GM13976 (cell line): ENCODE results near the gene THAP4.

Experiments used
- DNase-seq: peaks from one replicate; pipeline ENCODE4 v3.0.0; 2012; ENCODE audit warnings: low spot score
- in situ Hi-C: fragments of 300-500 bp; cut with MboI; formaldehyde crosslinking; loops from one replicate; pipeline ENCODE4 v1.12.0; 2022; ENCODE audit warnings: low sequenced_read_pairs, mixed read lengths, inconsistent platforms; ENCODE audit not compliant: unreplicated experiment
- TF ChIP-seq, protein P1 (sequence below): IDR thresholded peaks from 2 replicates; pipeline ENCODE4 v1.5.1; 2012; ENCODE audit warnings: borderline replicate concordance, mild to moderate bottlenecking; ENCODE audit not compliant: insufficient read depth; ENCODE audit errors: extremely low read depth, missing control alignments, control extremely low read depth

The THAP4 gene

DNA sequence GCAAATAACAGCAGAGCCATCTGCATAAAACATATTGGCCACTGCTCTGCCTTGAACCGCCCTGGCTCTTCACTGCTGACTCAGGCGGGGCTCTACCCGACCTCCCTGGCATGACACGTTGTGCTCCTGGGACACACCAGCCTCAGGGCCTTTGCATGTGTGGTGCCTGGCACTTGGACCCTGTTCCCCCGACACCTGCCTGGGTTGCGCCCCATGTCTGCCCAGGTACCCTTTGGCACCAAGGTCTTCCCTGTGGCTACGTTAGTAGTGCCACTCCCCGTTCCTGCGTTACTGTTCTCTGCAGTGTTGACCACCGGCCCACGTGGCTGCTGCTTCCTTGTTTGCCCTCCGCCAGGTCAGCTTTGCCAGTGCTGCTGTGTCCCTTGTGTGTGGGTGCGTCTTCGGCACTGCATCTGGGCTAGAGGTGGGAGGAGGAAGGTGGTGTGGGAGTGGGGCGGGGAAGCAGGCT is 20.9 kb upstream of the THAP4 start:
- TF ChIP-seq, protein P1, sequence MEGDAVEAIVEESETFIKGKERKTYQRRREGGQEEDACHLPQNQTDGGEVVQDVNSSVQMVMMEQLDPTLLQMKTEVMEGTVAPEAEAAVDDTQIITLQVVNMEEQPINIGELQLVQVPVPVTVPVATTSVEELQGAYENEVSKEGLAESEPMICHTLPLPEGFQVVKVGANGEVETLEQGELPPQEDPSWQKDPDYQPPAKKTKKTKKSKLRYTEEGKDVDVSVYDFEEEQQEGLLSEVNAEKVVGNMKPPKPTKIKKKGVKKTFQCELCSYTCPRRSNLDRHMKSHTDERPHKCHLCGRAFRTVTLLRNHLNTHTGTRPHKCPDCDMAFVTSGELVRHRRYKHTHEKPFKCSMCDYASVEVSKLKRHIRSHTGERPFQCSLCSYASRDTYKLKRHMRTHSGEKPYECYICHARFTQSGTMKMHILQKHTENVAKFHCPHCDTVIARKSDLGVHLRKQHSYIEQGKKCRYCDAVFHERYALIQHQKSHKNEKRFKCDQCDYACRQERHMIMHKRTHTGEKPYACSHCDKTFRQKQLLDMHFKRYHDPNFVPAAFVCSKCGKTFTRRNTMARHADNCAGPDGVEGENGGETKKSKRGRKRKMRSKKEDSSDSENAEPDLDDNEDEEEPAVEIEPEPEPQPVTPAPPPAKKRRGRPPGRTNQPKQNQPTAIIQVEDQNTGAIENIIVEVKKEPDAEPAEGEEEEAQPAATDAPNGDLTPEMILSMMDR, result no peak
- no peak for DNase-seq
- in situ Hi-C loops, result no loop called here

DNA sequence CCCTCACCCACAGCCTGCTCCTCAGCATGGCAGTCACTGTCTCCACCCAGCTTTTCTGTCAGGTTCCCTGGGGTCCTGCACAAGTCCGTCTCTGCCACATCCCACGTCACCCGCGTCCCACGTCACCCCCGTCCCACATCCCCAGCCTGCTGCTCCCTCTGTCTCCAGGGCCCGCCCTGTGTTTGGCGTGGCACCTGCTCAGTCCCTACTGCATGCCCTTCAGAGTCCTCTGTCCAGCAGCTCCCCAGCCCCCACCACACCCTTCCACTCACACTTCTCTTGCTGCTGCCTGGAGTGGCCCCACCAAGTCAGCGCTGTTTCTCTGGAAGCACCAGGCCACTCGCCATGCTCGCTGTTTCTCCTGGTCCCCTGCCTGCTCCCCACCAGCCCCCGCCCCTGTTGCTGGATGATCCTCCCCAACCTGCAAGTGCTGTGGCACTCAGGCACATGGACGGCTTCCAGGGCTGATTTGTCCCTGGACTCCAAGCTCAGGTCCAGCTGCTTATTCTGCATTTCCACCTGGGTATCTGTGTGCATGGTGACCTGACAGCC is 19.3 kb upstream of the THAP4 start:
- in situ Hi-C loops, result no loop called here
- TF ChIP-seq, protein P1, result no peak
- DNase-seq, result no peak

DNA sequence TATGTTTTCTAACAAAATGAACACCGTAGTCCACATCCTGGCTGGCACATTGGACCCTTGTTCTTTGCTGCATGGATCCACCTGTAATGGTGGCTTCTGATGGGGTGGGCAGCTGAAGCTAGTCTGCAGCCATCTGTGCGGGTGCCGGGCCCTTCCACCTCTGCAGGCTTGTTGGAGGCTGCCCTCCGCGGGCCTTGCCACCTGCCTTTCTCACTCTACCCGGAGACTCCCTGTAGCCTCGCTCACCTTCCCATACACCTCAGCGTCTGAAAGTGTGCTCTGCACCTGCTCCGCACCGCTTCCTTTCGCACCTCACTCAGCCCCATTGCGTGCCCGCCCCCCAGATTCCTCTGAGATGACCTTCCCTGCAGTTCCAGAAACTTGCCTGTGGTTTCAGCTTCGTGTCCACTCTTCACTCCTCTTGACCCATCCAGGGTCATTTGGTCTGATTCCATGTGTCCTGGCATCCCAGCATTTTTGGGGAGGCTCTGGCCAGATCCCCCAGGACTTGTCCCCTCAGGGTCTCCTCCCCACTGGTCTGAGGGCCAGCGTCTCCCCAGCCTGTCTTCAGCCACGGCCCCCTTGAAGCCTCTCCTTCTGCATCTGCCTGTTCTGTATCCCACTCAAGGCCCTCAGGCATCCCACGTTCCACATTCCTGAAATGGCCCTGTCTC is 18.7 kb upstream of the THAP4 start:
- DNase-seq, result no peak
- in situ Hi-C loops, result no loop called here
- TF ChIP-seq, protein P1, result no peak

DNA sequence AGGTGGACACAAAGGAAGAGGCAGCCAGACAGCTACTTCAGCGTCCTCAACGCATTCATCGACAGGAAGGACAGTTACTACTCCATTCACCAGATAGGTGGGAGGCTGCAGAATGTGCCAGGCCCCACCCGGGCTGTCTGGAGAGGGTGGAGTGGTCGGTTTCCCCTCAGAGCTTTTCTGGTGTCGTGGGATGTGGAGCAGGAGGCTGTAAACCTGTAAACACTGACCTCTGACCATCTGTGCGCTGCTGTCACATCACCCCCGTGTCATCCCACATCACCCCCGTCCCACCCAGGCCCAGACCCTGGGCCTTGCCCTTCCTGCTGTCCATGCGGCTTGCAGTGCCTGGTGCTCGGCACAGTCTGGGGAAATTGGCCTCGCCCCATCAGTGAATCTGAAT is 17.6 kb upstream of the THAP4 start:
- TF ChIP-seq, protein P1, result no peak
- in situ Hi-C loops, result no loop called here
- DNase-seq, result no peak

DNA sequence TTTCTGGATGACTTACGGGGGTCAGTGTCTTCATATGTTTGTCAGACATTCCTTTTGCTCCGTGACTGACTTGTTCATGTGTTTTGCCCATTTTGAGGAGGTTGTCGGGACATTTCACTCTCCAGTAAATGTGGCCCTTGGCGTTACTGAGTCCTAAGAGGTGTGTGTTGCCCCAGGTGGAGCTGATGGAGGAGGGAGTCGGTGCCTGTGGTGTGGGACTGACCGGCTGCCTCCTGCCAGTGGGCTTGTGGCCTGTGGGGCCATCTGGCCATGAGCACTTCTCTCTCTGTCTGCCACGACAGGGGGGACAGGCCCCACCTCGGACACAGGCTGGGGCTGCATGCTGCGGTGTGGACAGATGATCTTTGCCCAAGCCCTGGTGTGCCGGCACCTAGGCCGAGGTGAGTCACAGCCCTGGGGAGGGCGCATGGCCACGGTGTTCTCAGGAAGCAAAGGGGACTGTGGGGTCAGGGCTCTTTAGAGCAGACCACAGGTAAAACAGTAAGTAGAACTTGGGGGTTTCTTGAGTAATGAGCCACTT is 16.3 kb upstream of the THAP4 start:
- no peak for DNase-seq
- in situ Hi-C loops, result no loop called here
- TF ChIP-seq, protein P1, result no peak

DNA sequence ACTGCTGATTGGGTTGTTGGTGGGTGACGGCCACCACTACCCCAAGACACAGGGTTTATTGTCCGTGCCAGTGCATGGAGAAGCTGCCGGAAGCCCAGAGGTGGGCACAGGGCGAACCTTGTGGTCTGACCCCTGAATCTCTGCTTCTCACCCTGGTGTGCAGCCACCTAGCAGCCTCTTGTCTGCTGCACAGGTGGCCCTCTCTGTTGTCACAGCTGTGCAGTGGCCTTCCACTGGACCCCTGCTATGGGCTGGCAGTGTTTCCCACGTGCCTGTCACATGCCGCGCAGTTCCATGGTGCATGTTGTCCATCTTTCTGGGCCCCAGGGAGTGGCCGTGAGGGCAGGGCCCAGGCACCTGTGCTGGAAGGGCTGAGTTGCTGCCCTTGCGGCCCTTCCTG is 15.8 kb upstream of the THAP4 start:
- TF ChIP-seq, protein P1, result no peak
- in situ Hi-C loops, result no loop called here
- no peak for DNase-seq
